ENCODE data around the gene KIF24. TPM values are rescaled to one million over a fixed set of nuclear protein-coding genes. Genes with fewer than 3 reads are reported as not detected.
"Not testable (repeated sequence)": the region's sequence is repeated elsewhere in the genome, so short reads cannot be mapped to it uniquely, and the experiment has no call there.

Gene KIF24
- total RNA-seq, 1 donor from 2014 or later, result 0.21 TPM

- H3K4me3 ChIP-seq, result no peak overlapping the region
- no peak for TF ChIP-seq CTCF (IDR thresholded peaks at IDR 0.05)
- DNase-seq (ENCODE audit: low spot score in 2 of 2), result no peak
- intact Hi-C loops (cut with DNase I), result no loop called here
- H3K36me3 ChIP-seq, result no peaks in the 10 kb centered on the region
- H3K27ac ChIP-seq, result no peak overlapping the region
- no peaks in the 10 kb centered on the region for H3K27me3 ChIP-seq
- H3K9me3 ChIP-seq, result no peaks in the 10 kb centered on the region
- no peaks in the 10 kb centered on the region for H3K4me1 ChIP-seq
Observed at GRCh38 chr9:34311499-34312185, 17.4 kb downstream of the KIF24 start.

- H3K36me3 ChIP-seq, result no peaks in the 10 kb centered on the region
- DNase-seq (ENCODE audit: low spot score in 2 of 2), result no peak
Observed at GRCh38 chr9:34310215-34310614, 18.9 kb downstream of the KIF24 start.

GRCh38 chr9:34308316-34308715, 20.8 kb downstream of the KIF24 start:
- intact Hi-C loops (cut with DNase I); H3K27me3 ChIP-seq; H3K9me3 ChIP-seq; H3K4me1 ChIP-seq; H3K4me3 ChIP-seq; H3K36me3 ChIP-seq; DNase-seq (ENCODE audit: low spot score in 2 of 2); H3K27ac ChIP-seq: not testable (repeated sequence)

More at GRCh38 chr9:34310215-34310614, 18.9 kb downstream of the KIF24 start:
- H3K9me3 ChIP-seq, result no peaks in the 10 kb centered on the region
- H3K27me3 ChIP-seq, result no peaks in the 10 kb centered on the region
- no peak overlapping the region for H3K4me3 ChIP-seq
- no peak for TF ChIP-seq CTCF (IDR thresholded peaks at IDR 0.05)
- no peaks in the 10 kb centered on the region for H3K4me1 ChIP-seq
- intact Hi-C loops (cut with DNase I), result no loop called here
- no peak overlapping the region for H3K27ac ChIP-seq

GRCh38 chr9:34301064-34301463, 28.0 kb downstream of the KIF24 start:
- H3K27me3 ChIP-seq; H3K4me3 ChIP-seq; H3K36me3 ChIP-seq; H3K4me1 ChIP-seq; intact Hi-C loops (cut with DNase I); H3K27ac ChIP-seq; H3K9me3 ChIP-seq; DNase-seq (ENCODE audit: low spot score in 2 of 2): not testable (repeated sequence)

GRCh38 chr9:34292552-34292951, 36.5 kb downstream of the KIF24 start:
- intact Hi-C loops (cut with DNase I), result no loop called here
- no peak for TF ChIP-seq CTCF (IDR thresholded peaks at IDR 0.05)
- Histone ChIP-seq H3K36me3 (no peaks in the 10 kb centered on the region), H3K27ac (no peak overlapping the region), H3K9me3 (no peaks in the 10 kb centered on the region), H3K4me1 (no peaks in the 10 kb centered on the region), H3K4me3 (no peak overlapping the region), H3K27me3 (no peaks in the 10 kb centered on the region)
- DNase-seq (ENCODE audit: low spot score in 2 of 2), result no peak

- no peak for TF ChIP-seq CTCF (IDR thresholded peaks at IDR 0.05)
- no peak for DNase-seq (ENCODE audit: low spot score in 2 of 2)
- no peaks in the 10 kb centered on the region for H3K27me3 ChIP-seq
- no peaks in the 10 kb centered on the region for H3K9me3 ChIP-seq
- no peak overlapping the region for H3K27ac ChIP-seq
- H3K36me3 ChIP-seq, result no peaks in the 10 kb centered on the region
- intact Hi-C loops (cut with DNase I), result no loop called here
- no peaks in the 10 kb centered on the region for H3K4me1 ChIP-seq
- no peak overlapping the region for H3K4me3 ChIP-seq
Observed at GRCh38 chr9:34291423-34291822, 37.6 kb downstream of the KIF24 start.

- no peak for TF ChIP-seq CTCF (IDR thresholded peaks at IDR 0.05)
- H3K27me3 ChIP-seq, result no peaks in the 10 kb centered on the region
- H3K36me3 ChIP-seq, result no peaks in the 10 kb centered on the region
- H3K27ac ChIP-seq, result no peak overlapping the region
- intact Hi-C loops (cut with DNase I), result no loop called here
- no peak overlapping the region for H3K4me3 ChIP-seq
- DNase-seq (ENCODE audit: low spot score in 2 of 2), result no peak
- no peaks in the 10 kb centered on the region for H3K4me1 ChIP-seq
- H3K9me3 ChIP-seq, result no peaks in the 10 kb centered on the region
Observed at GRCh38 chr9:34291023-34291422, 38.0 kb downstream of the KIF24 start.

Data from ascending aorta (tissue), 2 donors.